HepG2 (cell line): ENCODE results near the gene C2CD3. TPM values are rescaled to one million over a fixed set of nuclear protein-coding genes. Genes with fewer than 3 reads are reported as not detected.

Source experiments
- MAZ ChIP-seq, 2 experiments: sonication (generic) in 1 of 2; formaldehyde crosslinking in 1 of 2; IDR thresholded peaks; 2 replicates each; pipeline versions ENCODE4 v1.5.0 to v1.6.1; 2012 to 2020; ENCODE audit warnings: low read depth in 2 of 2, mild to moderate bottlenecking in 2 of 2, borderline replicate concordance in 1 of 2, improper control_type of control experiment in 1 of 2, low read length in 1 of 2, missing genetic modification reagents in 1 of 2, moderate library complexity in 1 of 2
- MBNL3 ChIP-seq: fragments of 250-450 bp; sonication (Bioruptor Pico); conservative IDR thresholded peaks from 2 replicates; pipeline ENCODE4 v1.8.0; 2022; ENCODE audit warnings: mild to moderate bottlenecking, inconsistent platforms
- NFIC ChIP-seq: IDR thresholded peaks from 2 replicates; pipeline ENCODE4 v1.6.1; 2012; ENCODE audit warnings: mild to moderate bottlenecking, low read length, inconsistent platforms
- RAD21 ChIP-seq: fragments of 450-650 bp; formaldehyde crosslinking; IDR thresholded peaks from 2 replicates; pipeline ENCODE4 v1.5.0; 2020; ENCODE audit warnings: mild to moderate bottlenecking
- RBM22 ChIP-seq: fragments of 200-400 bp; formaldehyde crosslinking; optimal IDR thresholded peaks from 2 replicates; pipeline ENCODE3; 2017; ENCODE audit warnings: mild to moderate bottlenecking, low read length, moderate library complexity
- ZMYM3 ChIP-seq: sonication (generic); formaldehyde crosslinking; IDR thresholded peaks from 2 replicates; pipeline ENCODE4 v1.5.1; 2020; ENCODE audit warnings: mild to moderate bottlenecking, missing genetic modification reagents
- ZNF136 ChIP-seq: sonication (generic); formaldehyde crosslinking; IDR thresholded peaks from 2 replicates; pipeline ENCODE4 v1.8.1; 2022; ENCODE audit warnings: low read depth, mild to moderate bottlenecking, moderate library complexity, missing genetic modification reagents
- ZNF24 ChIP-seq: fragments of 450-650 bp; IDR thresholded peaks from 2 replicates; pipeline ENCODE4 v1.6.1; 2017; ENCODE audit warnings: antibody characterized with exemption, mild to moderate bottlenecking
- ZNF333 ChIP-seq: sonication (generic); formaldehyde crosslinking; IDR thresholded peaks from 2 replicates; pipeline ENCODE4 v1.4.0; 2020; ENCODE audit warnings: mild to moderate bottlenecking, missing genetic modification reagents, borderline replicate concordance
- ZNF33B ChIP-seq: sonication (generic); formaldehyde crosslinking; IDR thresholded peaks from 2 replicates; pipeline ENCODE4 v1.5.1; 2020; ENCODE audit warnings: mild to moderate bottlenecking, missing genetic modification reagents
- ZNF430 ChIP-seq: sonication (generic); formaldehyde crosslinking; IDR thresholded peaks from 2 replicates; pipeline ENCODE4 v1.9.0; 2021; ENCODE audit warnings: mild to moderate bottlenecking, missing genetic modification reagents
- ZNF460 ChIP-seq: sonication (generic); formaldehyde crosslinking; IDR thresholded peaks from 2 replicates; pipeline ENCODE4 v1.5.1; 2020; ENCODE audit warnings: missing genetic modification reagents, mild to moderate bottlenecking, borderline replicate concordance
- polyA plus RNA-seq, 8 experiments: library from polyadenylated mRNA; depleted of rRNA in 3 of 8; stranded (reverse) in 7 of 8; unstranded in 1 of 8; fragments of >200 nt; fragmentation: Illumina TruSeq in 4 of 8; extraction: Trizol in 4 of 8; gene quantifications; 2 replicates each; pipeline versions ENCODE4 v1.2.1 to v1.2.3, GENCODE V29; 2011 to 2016; ENCODE audit warnings: low read depth in 4 of 8, missing spikeins in 1 of 8, mixed read lengths in 1 of 8; ENCODE audit not compliant: insufficient read depth in 1 of 8
- total RNA-seq, 5 experiments: library from RNA; depleted of rRNA; stranded (reverse); fragments of >200 nt; fragmentation: Illumina TruSeq; extraction: Trizol; gene quantifications; 2 replicates each; pipeline ENCODE4 v1.2.3, GENCODE V29; 2016; ENCODE audit warnings: low read depth in 1 of 5
- TF ChIP-seq, protein P1 (sequence below): sonication (generic); formaldehyde crosslinking; IDR thresholded peaks from 2 replicates; pipeline ENCODE4 v1.4.0; 2020; ENCODE audit warnings: mild to moderate bottlenecking, missing genetic modification reagents
- TF ChIP-seq, protein P2 (sequence below): sonication (generic); formaldehyde crosslinking; IDR thresholded peaks from 2 replicates; pipeline ENCODE4 v1.4.0; 2020; ENCODE audit warnings: missing genetic modification reagents, borderline replicate concordance
- TF ChIP-seq, protein P3 (sequence below): fragments of 450-650 bp; IDR thresholded peaks from 2 replicates; pipeline ENCODE4 v1.6.1; 2016
- TF ChIP-seq, protein P4 (sequence below): IDR thresholded peaks from 2 replicates; pipeline ENCODE4 v1.6.1; 2016
- TF ChIP-seq, protein P5 (sequence below): sonication (generic); formaldehyde crosslinking; IDR thresholded peaks from 2 replicates; pipeline ENCODE4 v1.4.0; 2020; ENCODE audit warnings: missing genetic modification reagents, borderline replicate concordance
- TF ChIP-seq, protein P6 (sequence below): sonication (generic); formaldehyde crosslinking; conservative IDR thresholded peaks from 2 replicates; pipeline ENCODE4 v1.8.0; 2022; ENCODE audit warnings: mild to moderate bottlenecking, moderate library complexity, missing genetic modification reagents
- TF ChIP-seq, protein P7 (sequence below): IDR thresholded peaks from 2 replicates; pipeline ENCODE4 v1.6.1; 2016; ENCODE audit warnings: mild to moderate bottlenecking, missing biosample characterization, missing genetic modification reagents

C2CD3 gene
- total and polyA plus RNA-seq, 2 of the 13 experiments (the other 11 are each of a cell fraction or from before 2014, with no cell fraction given): 5.5 to 6.4 TPM

DNA sequence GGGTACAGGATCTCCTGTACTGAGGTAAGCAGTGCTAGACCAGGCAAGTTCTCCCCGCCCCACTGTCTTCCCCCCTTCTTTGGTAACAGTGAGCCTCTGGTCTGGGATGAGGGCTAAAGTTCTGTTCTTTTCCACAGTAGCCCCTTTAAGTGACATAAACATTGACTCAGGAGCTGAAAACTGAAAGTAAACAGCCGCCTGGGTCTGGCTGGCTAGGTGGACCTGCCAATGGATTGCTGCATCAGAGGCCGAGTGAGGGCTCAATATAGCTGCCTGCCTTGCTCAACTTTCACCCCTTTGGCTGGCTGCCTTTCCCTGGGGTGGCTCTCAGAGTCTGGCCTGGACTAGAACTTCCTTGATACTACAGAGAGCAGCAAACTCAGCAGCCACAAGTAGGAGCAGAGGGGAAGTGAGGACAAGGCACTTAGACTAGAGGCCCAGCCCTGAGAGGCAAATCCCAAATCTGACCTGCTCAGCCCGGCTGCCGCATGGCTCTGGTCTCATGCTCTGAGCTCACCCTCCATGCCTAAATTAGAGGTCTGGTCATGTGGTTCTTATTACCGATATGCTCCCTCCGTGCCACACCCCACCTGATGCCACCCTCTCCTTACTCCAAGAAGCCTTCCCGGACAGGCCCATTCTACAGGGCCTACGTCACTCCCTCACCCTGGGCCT lies 152.3 kb downstream of the C2CD3 start (continued):
- no peak for TF ChIP-seq MAZ (IDR thresholded peaks at IDR 0.05; ENCODE audit: borderline replicate concordance, low read depth, low read length)
- TF ChIP-seq MAZ (CRISPR knock-in tag; IDR thresholded peaks at IDR 0.05; ENCODE audit: low read depth): 0 out of 2 replicates have a peak, but pooled peaks have one; percentile 39
- TF ChIP-seq ZMYM3 (CRISPR knock-in tag): no peak
- TF ChIP-seq, protein P1, sequence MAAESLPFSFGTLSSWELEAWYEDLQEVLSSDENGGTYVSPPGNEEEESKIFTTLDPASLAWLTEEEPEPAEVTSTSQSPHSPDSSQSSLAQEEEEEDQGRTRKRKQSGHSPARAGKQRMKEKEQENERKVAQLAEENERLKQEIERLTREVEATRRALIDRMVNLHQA (CRISPR knock-in tag): no peak
- no peak; the same call in 1 of the 2 replicates for TF ChIP-seq ZNF460
- TF ChIP-seq, protein P2, sequence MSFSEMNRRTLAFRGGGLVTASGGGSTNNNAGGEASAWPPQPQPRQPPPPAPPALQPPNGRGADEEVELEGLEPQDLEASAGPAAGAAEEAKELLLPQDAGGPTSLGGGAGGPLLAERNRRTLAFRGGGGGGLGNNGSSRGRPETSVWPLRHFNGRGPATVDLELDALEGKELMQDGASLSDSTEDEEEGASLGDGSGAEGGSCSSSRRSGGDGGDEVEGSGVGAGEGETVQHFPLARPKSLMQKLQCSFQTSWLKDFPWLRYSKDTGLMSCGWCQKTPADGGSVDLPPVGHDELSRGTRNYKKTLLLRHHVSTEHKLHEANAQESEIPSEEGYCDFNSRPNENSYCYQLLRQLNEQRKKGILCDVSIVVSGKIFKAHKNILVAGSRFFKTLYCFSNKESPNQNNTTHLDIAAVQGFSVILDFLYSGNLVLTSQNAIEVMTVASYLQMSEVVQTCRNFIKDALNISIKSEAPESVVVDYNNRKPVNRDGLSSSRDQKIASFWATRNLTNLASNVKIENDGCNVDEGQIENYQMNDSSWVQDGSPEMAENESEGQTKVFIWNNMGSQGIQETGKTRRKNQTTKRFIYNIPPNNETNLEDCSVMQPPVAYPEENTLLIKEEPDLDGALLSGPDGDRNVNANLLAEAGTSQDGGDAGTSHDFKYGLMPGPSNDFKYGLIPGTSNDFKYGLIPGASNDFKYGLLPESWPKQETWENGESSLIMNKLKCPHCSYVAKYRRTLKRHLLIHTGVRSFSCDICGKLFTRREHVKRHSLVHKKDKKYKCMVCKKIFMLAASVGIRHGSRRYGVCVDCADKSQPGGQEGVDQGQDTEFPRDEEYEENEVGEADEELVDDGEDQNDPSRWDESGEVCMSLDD (CRISPR knock-in tag): peak; percentile 66; the same call in 1 of the 2 replicates
- no peak for TF ChIP-seq ZNF430 (CRISPR knock-in tag)
- no peak for TF ChIP-seq ZNF33B (CRISPR knock-in tag)
- TF ChIP-seq, protein P3, sequence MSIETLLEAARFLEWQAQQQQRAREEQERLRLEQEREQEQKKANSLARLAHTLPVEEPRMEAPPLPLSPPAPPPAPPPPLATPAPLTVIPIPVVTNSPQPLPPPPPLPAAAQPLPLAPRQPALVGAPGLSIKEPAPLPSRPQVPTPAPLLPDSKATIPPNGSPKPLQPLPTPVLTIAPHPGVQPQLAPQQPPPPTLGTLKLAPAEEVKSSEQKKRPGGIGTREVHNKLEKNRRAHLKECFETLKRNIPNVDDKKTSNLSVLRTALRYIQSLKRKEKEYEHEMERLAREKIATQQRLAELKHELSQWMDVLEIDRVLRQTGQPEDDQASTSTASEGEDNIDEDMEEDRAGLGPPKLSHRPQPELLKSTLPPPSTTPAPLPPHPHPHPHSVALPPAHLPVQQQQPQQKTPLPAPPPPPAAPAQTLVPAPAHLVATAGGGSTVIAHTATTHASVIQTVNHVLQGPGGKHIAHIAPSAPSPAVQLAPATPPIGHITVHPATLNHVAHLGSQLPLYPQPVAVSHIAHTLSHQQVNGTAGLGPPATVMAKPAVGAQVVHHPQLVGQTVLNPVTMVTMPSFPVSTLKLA: no peak
- no peak for TF ChIP-seq ZNF24
- TF ChIP-seq ZNF333: no peak
- peak; percentile 69; the same call in 1 of the 2 replicates for TF ChIP-seq NFIC
- no peak for TF ChIP-seq RBM22
- TF ChIP-seq, protein P4, sequence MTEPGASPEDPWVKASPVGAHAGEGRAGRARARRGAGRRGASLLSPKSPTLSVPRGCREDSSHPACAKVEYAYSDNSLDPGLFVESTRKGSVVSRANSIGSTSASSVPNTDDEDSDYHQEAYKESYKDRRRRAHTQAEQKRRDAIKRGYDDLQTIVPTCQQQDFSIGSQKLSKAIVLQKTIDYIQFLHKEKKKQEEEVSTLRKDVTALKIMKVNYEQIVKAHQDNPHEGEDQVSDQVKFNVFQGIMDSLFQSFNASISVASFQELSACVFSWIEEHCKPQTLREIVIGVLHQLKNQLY: no peak
- no peak for TF ChIP-seq MBNL3 (CRISPR knock-in tag)
- TF ChIP-seq RAD21 (CRISPR knock-in tag): no peak
- TF ChIP-seq, protein P5, sequence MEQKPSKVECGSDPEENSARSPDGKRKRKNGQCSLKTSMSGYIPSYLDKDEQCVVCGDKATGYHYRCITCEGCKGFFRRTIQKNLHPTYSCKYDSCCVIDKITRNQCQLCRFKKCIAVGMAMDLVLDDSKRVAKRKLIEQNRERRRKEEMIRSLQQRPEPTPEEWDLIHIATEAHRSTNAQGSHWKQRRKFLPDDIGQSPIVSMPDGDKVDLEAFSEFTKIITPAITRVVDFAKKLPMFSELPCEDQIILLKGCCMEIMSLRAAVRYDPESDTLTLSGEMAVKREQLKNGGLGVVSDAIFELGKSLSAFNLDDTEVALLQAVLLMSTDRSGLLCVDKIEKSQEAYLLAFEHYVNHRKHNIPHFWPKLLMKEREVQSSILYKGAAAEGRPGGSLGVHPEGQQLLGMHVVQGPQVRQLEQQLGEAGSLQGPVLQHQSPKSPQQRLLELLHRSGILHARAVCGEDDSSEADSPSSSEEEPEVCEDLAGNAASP (CRISPR knock-in tag): peak; percentile 24; the same call in 1 of the 2 replicates
- TF ChIP-seq, protein P6, sequence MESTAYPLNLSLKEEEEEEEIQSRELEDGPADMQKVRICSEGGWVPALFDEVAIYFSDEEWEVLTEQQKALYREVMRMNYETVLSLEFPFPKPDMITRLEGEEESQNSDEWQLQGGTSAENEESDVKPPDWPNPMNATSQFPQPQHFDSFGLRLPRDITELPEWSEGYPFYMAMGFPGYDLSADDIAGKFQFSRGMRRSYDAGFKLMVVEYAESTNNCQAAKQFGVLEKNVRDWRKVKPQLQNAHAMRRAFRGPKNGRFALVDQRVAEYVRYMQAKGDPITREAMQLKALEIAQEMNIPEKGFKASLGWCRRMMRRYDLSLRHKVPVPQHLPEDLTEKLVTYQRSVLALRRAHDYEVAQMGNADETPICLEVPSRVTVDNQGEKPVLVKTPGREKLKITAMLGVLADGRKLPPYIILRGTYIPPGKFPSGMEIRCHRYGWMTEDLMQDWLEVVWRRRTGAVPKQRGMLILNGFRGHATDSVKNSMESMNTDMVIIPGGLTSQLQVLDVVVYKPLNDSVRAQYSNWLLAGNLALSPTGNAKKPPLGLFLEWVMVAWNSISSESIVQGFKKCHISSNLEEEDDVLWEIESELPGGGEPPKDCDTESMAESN (CRISPR knock-in tag): 0 out of 2 replicates have a peak, but pooled peaks have one; percentile 5
- TF ChIP-seq ZNF136: no peak
- TF ChIP-seq, protein P7, sequence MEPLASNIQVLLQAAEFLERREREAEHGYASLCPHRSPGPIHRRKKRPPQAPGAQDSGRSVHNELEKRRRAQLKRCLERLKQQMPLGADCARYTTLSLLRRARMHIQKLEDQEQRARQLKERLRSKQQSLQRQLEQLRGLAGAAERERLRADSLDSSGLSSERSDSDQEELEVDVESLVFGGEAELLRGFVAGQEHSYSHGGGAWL: no peak
